Astrocyte (in vitro differentiated cells and primary cell): ENCODE results near the gene IGF2BP3. TPM values are rescaled to one million over a fixed set of nuclear protein-coding genes. Genes with fewer than 3 reads are reported as not detected.

ENCODE experiments used
- DNase-seq: peaks from one replicate; pipeline ENCODE4 v3.0.0-alpha.2; 2010; ENCODE audit warnings: low read depth
- FAIRE-seq: peaks from 2 replicates; lab custom pipeline; 2011; peaks lifted over from hg19 to GRCh38; lab: Jason Lieb, UNC
- H2AFZ ChIP-seq: 2 replicates; pipeline ENCODE4 v1.6.0; 2012; ENCODE audit warnings: low read depth, low read length, inconsistent platforms
- H3K27ac ChIP-seq: 2 replicates; pipeline ENCODE4 v1.5.1; 2011; ENCODE audit warnings: low read depth, low read length, inconsistent platforms
- H3K27me3 ChIP-seq: 2 replicates; pipeline ENCODE4 v1.6.0; 2011; ENCODE audit warnings: low read length, inconsistent platforms; ENCODE audit not compliant: insufficient read depth
- H3K36me3 ChIP-seq: 2 replicates; pipeline ENCODE4 v1.5.1; 2011; ENCODE audit warnings: low read length, inconsistent platforms; ENCODE audit not compliant: insufficient read depth
- H3K4me1 ChIP-seq: 2 replicates; pipeline ENCODE4 v1.5.1; 2011; ENCODE audit warnings: low read length, inconsistent platforms; ENCODE audit not compliant: insufficient read depth
- H3K4me2 ChIP-seq: 2 replicates; pipeline ENCODE4 v1.6.0; 2012; ENCODE audit warnings: low read length, inconsistent platforms
- H3K4me3 ChIP-seq: 2 replicates; pipeline ENCODE4 v1.5.1; 2011; ENCODE audit warnings: low read depth, mild to moderate bottlenecking, low read length, inconsistent platforms; ENCODE audit not compliant: insufficient read depth
- H3K79me2 ChIP-seq: 2 replicates; pipeline ENCODE4 v1.6.0; 2012; ENCODE audit warnings: mild to moderate bottlenecking, low read length, inconsistent platforms; ENCODE audit not compliant: insufficient read depth
- H3K9ac ChIP-seq: 2 replicates; pipeline ENCODE4 v1.6.0; 2012; ENCODE audit warnings: mild to moderate bottlenecking, low read length, inconsistent platforms
- H3K9me3 ChIP-seq: 2 replicates; pipeline ENCODE4 v1.5.1; 2012; ENCODE audit warnings: low read depth, mild to moderate bottlenecking, low read length, inconsistent platforms; ENCODE audit not compliant: insufficient read depth
- H4K20me1 ChIP-seq: 2 replicates; pipeline ENCODE4 v1.6.0; 2012; ENCODE audit warnings: low read length, inconsistent platforms; ENCODE audit not compliant: insufficient read depth
- H3K27ac Mint-ChIP-seq: one replicate; pipeline ENCODE4 v1.8.0; 2021; ENCODE audit warnings: mild to moderate bottlenecking, mixed read lengths; ENCODE audit not compliant: unreplicated experiment
- H3K27me3 Mint-ChIP-seq: one replicate; pipeline ENCODE4 v1.8.0; 2021; ENCODE audit warnings: low read depth, mixed read lengths; ENCODE audit not compliant: unreplicated experiment
- H3K36me3 Mint-ChIP-seq: one replicate; pipeline ENCODE4 v1.8.0; 2021; ENCODE audit warnings: low read depth, mixed read lengths; ENCODE audit not compliant: unreplicated experiment
- H3K4me1 Mint-ChIP-seq: one replicate; pipeline ENCODE4 v1.8.0; 2021; ENCODE audit warnings: low read depth, mixed read lengths; ENCODE audit not compliant: unreplicated experiment
- H3K4me3 Mint-ChIP-seq: one replicate; pipeline ENCODE4 v1.8.0; 2021; ENCODE audit warnings: mild to moderate bottlenecking, moderate library complexity, mixed read lengths; ENCODE audit not compliant: unreplicated experiment
- H3K9me3 Mint-ChIP-seq: one replicate; pipeline ENCODE4 v1.8.0; 2021; ENCODE audit warnings: mild to moderate bottlenecking, mixed read lengths; ENCODE audit not compliant: unreplicated experiment
- EZH2 ChIP-seq: IDR thresholded peaks from 2 replicates; pipeline ENCODE4 v1.6.1; 2012; ENCODE audit warnings: mild to moderate bottlenecking, low read length, inconsistent platforms; ENCODE audit not compliant: insufficient read depth
- total RNA-seq: library from RNA; stranded (reverse); gene quantifications from 2 replicates; pipeline ENCODE4 v1.2.1, GENCODE V29; 2021
- TF ChIP-seq, protein P1 (sequence below): IDR thresholded peaks from 2 replicates; pipeline ENCODE4 v1.5.1; 2011; ENCODE audit warnings: low read depth, mild to moderate bottlenecking, inconsistent platforms, low read length, moderate library complexity; ENCODE audit not compliant: insufficient read depth

IGF2BP3 gene
- total RNA-seq, 1 donor from 2014 or later = 79.5 TPM

GRCh38 chr7:23377134-23377533 lies 93.2 kb downstream of the IGF2BP3 start:
- no peak overlapping the region for H3K27ac Mint-ChIP-seq
- peaks cover 45% of the 10 kb centered on the region for H4K20me1 ChIP-seq

GRCh38 chr7:23373151-23374004 lies 96.9 kb downstream of the IGF2BP3 start:
- peak; percentile 69 for DNase-seq
- Mint-ChIP-seq H3K4me1 (peaks cover 21% of the 10 kb centered on the region), H3K4me3 (no peak overlapping the region), H3K27me3 (no peaks in the 10 kb centered on the region), H3K27ac (no peak overlapping the region), H3K36me3 (peaks cover 7% of the 10 kb centered on the region), H3K9me3 (no peaks in the 10 kb centered on the region)
- no peak overlapping the region for H3K4me3 ChIP-seq
- peaks cover 33% of the 10 kb centered on the region for H4K20me1 ChIP-seq
- peaks cover 26% of the 10 kb centered on the region for H3K4me1 ChIP-seq
- peaks cover 78% of the 10 kb centered on the region for H3K79me2 ChIP-seq
- no peak for FAIRE-seq
- H3K9me3 ChIP-seq = no peaks in the 10 kb centered on the region
- H3K4me2 ChIP-seq = peak overlapping the region; percentile 58
- TF ChIP-seq EZH2 = no peak
- TF ChIP-seq, protein P1, sequence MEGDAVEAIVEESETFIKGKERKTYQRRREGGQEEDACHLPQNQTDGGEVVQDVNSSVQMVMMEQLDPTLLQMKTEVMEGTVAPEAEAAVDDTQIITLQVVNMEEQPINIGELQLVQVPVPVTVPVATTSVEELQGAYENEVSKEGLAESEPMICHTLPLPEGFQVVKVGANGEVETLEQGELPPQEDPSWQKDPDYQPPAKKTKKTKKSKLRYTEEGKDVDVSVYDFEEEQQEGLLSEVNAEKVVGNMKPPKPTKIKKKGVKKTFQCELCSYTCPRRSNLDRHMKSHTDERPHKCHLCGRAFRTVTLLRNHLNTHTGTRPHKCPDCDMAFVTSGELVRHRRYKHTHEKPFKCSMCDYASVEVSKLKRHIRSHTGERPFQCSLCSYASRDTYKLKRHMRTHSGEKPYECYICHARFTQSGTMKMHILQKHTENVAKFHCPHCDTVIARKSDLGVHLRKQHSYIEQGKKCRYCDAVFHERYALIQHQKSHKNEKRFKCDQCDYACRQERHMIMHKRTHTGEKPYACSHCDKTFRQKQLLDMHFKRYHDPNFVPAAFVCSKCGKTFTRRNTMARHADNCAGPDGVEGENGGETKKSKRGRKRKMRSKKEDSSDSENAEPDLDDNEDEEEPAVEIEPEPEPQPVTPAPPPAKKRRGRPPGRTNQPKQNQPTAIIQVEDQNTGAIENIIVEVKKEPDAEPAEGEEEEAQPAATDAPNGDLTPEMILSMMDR = no peak
- peak overlapping the region; percentile 17 for H3K9ac ChIP-seq
- H3K27ac ChIP-seq = peak overlapping the region; percentile 64
- no peaks in the 10 kb centered on the region for H3K27me3 ChIP-seq
- H3K36me3 ChIP-seq = no peaks in the 10 kb centered on the region
- H2AFZ ChIP-seq = no peak overlapping the region

More at GRCh38 chr7:23377134-23377533, 93.2 kb downstream of the IGF2BP3 start:
- Histone ChIP-seq H2AFZ (no peak overlapping the region), H3K9me3 (no peaks in the 10 kb centered on the region), H3K4me2 (peak overlapping the region; percentile 31), H3K27ac (no peak overlapping the region), H3K36me3 (no peaks in the 10 kb centered on the region), H3K79me2 (peaks cover 78% of the 10 kb centered on the region), H3K27me3 (no peaks in the 10 kb centered on the region), H3K4me1 (peaks cover 36% of the 10 kb centered on the region), H3K4me3 (no peak overlapping the region), H3K9ac (no peak overlapping the region)
- FAIRE-seq (no peak), DNase-seq (peak; percentile 53)
- H3K36me3 Mint-ChIP-seq = peaks cover 10% of the 10 kb centered on the region
- H3K4me3 Mint-ChIP-seq = no peak overlapping the region
- H3K27me3 Mint-ChIP-seq = no peaks in the 10 kb centered on the region
- TF ChIP-seq, protein P1 = no peak
- TF ChIP-seq EZH2 = no peak
- H3K4me1 Mint-ChIP-seq = peaks cover 27% of the 10 kb centered on the region
- H3K9me3 Mint-ChIP-seq = no peaks in the 10 kb centered on the region

DNA sequence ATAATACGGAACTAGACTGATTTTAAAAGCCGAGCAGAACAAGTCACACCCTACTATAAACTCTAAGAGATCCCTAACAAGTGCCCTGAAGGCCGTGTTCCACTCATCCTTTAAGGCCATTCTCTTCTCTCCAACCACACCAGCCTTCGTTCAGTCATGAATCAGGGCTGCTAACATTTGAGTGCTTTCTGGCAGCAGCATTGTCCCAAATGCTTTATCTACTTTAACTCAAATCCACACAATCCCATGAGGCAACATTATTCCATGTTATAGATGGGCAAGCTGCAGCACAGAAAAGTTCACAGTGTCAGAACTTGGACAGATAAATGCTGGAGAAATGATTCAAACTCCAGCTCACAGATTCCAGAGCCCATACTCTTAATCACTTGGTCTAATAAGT lies 97.7 kb downstream of the IGF2BP3 start:
- H3K36me3 Mint-ChIP-seq = peaks cover 7% of the 10 kb centered on the region
- DNase-seq (no peak), FAIRE-seq (no peak)
- Histone ChIP-seq H4K20me1 (peaks cover 33% of the 10 kb centered on the region), H2AFZ (no peak overlapping the region), H3K27me3 (no peaks in the 10 kb centered on the region), H3K27ac (peak overlapping the region; percentile 53), H3K4me3 (no peak overlapping the region), H3K79me2 (peaks cover 80% of the 10 kb centered on the region), H3K4me2 (peak overlapping the region; percentile 58), H3K36me3 (no peaks in the 10 kb centered on the region), H3K4me1 (peaks cover 25% of the 10 kb centered on the region), H3K9ac (no peak overlapping the region), H3K9me3 (no peaks in the 10 kb centered on the region)
- no peak for TF ChIP-seq EZH2
- TF ChIP-seq, protein P1 = no peak
- H3K27ac Mint-ChIP-seq = no peak overlapping the region
- no peaks in the 10 kb centered on the region for H3K27me3 Mint-ChIP-seq
- no peak overlapping the region for H3K4me3 Mint-ChIP-seq
- H3K9me3 Mint-ChIP-seq = no peaks in the 10 kb centered on the region
- H3K4me1 Mint-ChIP-seq = peaks cover 22% of the 10 kb centered on the region
